Measurements from ENCODE around the gene ZNF664.
A peak's percentile ranks its signal among the peaks of the same experiment; 100 is the strongest.

The ZNF664 gene

DNA sequence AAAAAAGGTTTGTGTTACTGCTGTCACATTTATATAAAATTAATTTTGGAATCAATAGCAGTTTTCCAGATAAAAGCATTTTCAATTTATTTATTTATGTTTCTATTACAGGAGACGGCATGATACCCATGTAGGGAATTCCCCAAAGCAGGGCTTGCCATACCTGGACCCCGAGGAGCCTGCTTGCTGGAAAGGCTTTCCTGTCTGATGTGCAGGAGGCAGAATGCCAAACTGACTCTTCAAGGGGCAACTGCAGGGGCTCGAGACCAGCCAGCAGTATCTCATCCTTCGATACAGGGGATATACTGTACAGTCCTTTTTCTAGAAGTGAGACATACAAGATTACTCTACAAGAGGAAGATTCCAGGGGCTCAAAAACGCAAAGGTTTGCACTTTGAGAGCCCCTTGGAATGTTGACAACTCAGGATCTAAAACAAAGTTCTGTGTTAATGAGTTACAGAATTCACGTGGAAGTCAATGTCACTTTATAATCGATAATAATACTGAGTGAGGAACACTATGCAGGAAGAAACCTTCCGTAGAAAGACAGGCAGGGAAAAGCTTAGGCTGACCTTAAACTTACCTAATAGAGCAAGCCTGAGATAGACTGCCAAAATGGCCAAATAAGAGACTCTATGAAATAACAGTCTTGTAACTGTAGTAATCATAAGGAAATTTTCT, 38.6 kb downstream of the ZNF664 start:
- no peak for DNase-seq

DNA sequence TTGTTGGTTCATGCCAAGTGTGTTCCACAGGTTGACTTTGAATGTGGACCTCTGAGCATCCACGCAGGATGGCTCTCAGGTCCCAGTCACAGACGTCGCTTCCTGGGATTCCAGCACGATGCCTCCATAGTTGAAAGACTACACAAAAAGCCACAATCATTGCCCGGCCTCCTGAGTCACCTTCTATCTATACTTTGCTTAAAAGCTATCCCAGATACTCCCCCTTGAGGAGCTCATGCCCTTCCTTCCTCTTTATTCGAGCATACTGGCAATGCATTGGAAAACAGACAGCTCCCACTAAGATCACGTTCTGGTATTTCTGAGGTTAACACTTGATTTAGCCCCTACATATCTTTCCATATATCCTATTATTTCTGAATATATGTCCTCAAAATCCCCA, 40.1 kb downstream of the ZNF664 start:
- DNase-seq = no peak

DNA sequence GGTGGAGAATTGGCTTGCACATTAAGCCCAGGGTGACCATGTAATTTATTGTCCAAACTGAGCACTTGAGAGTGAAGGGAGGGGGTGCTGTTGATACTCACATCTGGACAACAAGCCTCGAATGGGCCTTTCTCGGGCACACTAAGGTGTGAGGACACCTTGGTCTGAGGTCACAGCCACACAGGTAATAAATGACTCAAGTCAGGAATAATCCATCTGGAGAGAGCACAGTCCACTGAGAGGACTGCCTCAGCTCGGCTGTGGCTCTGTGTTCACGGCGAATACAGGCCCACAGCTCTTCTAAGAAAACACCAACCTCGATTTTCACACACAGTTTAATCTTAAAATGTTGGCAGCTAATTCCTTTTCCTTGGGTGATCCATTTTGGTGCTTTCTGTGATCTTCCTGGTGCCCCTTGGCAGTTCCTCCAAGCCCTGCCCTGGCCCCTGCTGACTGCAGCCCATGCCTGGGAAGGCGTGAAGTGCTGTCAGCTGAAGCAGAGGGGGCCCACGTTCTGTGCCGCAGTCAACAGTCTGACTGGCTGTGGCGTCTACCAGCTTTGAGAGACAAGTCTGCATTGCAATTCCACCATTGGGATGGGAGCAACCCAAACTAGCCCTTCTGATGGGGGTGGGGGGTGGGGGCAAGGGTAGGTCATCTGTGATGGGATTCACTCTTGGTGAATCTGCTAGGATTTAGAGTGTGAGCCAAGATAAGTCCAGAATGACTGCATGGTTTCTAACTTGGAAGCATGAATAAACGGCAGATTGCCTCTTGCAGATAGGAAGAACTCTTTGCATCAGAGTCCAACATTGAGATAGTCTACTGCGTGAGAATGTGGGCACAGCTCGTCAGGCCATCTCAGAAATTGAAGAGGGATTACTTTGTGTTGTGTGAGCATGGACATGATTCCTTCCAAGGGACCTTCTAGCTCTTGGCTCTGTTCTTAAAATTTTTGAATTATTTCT, 42.8 kb downstream of the ZNF664 start:
- DNase-seq = no peak

DNA sequence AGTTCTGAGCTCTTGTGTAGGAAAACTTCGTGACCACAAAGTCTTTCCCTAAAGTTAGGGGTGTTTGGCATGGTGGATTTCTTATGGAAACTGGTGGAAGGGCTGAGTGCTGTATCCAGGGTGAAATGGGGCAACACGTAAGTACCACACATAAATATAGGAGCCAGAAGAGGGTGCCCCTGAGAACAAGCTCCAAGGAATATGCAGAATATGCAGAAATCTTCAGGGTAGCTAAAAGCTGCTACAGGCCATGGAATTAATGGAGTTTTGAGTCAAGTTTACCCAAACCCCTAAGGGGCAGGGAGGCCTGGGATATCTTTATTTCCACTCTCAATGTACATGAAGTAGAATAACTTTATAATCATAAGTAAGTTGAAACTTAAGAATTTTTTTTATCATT, 44.0 kb downstream of the ZNF664 start:
- DNase-seq = no peak

DNA sequence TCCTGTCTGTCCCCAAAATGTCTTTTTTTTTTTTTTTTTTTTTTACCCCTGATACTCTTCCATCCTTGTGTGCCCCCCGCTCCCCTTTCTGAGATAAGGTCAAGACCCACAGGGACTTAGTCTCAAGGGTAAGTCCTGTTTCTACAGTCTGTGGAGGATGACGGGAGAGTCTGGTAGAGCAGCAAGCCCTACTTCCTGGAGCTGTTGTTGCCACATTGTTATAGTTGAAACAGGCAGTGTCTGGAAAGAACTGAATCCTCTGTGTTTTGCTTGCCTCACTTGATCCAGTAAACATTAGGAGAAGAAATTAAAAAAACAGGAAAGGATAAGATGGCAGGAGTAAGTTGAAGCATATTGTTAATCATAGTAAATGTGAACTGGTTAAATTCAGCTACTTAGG, 45.5 kb downstream of the ZNF664 start:
- DNase-seq = no peak

DNA sequence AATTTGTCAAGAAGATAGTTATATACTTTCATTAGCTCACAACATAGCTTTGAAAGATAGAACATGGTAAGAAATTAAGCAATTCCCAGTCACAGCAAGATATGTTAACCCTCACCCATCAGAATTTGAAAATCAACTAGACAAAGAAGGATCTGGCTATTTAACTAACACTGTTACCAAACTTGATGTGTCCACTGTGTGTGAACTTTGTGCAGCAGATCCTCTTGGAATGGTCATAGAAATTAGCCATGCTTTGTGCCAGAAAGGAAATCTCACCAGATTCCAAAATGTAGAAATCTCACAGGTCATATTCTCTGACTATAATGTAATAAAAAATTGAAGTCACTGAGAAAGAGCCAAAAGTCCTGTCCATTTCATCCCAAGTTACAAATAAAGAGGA, 46.1 kb downstream of the ZNF664 start:
- no peak for DNase-seq

DNA sequence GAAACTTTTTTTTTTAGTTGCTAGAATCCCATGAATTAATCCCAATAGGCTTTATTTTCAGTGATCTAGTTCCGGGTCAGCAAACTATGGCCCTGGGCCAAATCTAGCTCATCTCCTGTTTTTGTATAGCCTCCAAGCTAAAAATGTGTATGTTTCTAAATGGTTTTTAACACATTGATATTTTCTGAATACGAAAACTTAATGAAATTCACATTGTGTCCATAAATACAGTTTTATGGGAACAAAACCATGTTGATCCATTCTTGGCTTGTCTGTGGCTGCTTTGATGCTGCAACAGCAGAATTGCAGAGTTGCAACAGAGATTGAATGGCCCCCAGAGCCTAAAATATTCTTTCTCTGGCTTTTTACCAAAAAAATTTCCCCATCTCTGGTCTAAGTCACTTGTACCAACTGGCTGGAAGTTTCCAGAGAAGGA, 47.5 kb downstream of the ZNF664 start:
- no peak for DNase-seq

DNA sequence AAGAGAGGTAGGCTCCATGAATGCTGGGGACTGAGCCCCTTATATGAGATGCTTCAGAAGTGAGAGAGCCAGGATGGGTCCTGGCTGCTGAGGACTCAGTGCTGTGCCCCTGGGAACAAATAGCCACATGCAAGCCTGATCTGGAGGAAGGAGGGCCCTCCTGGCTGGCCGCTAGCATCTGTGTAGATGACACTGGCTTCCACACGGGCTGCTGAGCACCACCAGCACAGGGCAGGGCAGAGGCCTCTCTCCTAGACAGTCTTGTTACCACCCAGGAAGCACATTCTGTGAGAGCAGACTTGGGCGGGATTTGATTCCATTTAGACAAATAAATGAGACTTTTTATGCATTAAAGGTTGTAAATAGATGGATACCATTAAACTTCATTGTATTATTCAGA, 48.0 kb downstream of the ZNF664 start:
- no peak for DNase-seq

DNA sequence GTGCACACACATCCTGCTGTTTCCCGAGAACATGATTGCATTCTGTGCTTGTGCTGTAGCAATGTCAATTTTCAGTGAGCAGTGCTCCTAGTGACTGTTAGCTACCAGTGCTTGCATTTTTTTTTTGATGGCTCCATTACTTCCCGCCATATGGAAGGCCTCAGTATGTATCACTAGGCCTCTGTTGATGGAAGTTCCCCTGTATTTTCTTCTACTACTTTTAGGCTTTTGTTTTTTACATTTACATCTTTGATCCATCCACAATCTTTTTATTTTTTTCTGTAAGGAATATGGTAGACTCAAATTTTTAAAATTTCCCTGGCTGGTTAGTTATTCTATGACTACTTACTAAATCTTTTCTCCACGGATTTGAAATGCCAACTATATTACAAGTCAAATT, 49.1 kb downstream of the ZNF664 start:
- DNase-seq = no peak

DNA sequence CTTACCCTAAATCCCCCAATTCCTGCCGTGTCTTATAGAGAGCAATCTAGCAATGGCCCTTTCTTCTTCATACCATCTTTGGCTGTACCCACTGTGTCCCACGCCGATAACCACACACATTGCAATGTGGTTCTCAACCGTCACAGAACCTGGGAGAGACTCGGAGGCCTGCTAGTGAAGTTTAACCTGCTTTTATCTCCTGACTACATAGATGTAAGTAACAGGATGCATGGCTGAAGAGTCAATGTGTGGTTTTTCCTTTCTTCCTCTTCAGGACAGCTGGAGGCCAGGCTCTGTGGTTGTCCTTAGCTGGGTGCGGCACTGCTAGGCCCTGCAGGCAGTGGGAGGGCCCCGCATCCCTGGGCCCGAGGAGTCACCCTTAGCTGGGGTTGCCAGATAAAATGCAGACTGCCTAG, 51.3 kb downstream of the ZNF664 start:
- DNase-seq = no peak

DNA sequence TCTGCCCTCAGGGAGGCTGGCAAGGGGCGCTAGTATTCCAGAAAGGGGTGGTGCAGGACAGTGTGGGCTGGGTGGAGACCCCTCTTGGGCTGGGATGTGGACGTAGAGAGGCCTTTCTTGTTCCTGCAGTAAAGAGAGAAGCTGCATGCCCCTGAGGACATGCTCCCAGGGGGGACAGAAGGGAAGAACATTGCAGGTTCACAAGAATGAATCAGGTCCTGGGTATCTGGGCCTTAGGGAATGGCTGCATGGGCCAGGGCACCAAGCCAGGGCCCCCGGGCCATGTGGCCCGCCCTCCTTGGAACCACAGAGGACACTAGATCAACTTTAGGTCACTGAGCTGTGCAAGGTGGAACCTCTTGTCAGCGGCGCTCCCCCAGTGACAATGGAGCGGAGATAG, 51.8 kb downstream of the ZNF664 start:
- no peak for DNase-seq

DNA sequence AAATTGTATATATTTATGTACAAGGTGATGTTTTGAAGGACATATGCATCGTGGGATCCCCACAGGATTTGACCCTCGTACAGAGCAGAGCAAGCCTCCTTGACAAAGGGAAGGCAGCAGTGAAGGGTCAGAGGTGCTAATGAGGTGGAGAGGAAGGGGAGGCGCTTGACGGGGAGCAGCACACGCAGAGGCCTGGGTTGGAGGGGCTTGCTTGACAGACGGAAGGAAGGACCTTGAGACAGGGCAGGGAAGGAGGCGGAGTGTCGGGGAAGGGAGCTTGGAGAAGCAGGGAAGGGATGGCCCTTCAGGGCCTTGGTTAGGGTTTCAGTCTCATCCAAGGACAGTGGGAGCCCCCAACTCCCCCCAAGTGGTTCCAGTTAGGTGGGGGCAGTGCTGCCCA, 52.6 kb downstream of the ZNF664 start:
- no peak for DNase-seq

DNA sequence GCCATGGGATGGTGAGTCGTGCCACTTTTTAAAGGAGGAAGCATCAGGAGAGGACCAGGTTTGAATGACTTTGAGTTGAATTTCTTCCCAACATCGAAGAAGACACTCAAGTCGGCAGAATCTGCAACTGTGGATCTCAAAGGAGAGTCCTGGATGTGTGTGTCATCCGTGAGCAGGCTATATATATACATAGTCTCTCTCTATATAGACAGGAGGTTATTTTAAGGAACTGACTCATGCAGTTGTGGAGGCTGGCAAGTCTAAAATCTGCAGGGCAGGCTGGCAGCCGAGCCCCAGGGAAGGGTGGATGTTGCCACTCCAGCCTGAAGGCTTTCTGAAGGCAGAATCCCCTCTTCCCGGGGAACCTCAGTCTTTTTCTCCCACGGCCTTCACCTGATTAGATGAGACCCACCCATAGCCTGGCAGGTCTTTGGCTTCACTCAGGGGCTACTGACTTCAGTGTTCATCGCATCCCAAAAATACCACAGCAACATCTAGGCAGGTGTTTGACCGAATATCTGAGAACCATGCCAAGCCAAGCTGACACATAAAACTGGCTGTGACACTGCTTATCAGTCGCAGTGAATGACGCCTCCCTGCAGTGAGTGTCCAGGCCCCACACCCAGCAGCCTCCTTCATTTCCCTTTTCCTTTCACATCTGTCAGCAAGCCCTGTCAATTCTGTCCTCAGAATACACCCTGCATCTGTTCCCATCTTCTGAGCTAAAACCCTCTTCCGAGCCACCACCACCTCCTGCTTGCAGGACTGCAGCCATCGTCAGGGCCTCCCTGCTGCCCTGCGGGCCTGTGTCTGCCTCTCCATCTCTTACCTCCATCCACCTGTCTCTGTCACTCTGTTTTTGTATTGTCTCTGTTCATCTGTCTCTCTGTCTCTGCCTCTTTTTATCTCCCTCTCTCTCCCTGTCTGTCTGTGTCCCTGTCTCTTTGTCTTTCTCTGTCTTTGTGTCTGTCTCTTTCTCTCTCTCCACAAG, 54.0 kb downstream of the ZNF664 start:
- no peak for DNase-seq

DNA sequence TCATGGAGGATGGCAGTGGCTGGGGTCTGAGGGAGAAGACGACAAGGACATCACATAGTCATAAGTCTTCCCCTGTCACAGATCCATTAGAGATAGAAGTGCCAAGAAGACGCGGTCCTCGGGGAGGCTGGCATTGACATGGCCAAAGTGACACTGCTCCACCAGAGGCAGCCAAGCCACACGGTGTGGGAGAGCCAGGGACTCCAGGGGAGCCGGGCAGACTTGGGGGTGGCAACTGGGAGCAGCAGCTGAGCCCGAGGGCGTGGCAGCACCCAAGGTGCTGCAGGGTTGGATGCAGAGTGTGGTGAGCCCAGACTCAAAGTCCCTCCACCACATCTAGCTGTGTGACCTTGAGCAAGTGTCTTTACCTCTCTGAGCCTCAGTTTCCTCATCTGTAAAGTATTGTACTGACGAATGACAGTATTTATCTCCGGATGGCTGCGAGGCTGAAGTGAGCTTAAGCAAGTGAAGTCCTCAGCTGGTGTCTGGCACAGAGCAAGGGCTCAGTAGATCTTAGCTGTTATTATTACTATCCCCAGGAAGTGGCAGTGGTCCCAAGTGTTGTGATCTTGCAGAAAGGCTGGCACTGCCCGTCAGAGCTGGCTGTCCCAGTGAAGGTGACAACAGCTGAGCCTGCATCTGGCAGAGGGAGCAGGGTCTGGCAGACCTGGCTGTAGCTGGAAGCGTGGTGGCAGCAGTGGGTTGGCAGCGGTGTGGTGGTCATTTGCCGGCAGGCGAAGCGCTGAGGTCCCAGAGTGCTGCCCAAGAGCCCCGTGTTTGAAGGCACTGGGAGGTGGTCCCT, 54.9 kb downstream of the ZNF664 start:
- no peak for DNase-seq

DNA sequence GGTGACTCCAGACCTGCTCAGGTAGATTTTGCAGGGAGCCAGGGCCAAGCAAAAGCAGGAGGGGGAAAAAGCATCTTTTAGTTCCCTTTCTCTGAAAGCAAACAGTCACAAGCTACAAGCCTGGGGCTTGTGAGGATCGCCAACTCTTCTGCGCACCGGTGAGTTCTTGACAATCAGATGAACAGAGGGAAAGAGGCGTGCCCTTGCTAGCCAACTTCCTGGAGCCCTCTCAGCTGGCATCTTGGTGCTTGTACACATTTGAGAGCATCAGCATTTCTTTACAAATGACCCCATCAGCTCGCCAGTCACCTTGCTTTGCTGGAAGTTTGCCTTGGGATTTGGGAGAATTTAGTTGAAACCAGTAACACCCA, 55.5 kb downstream of the ZNF664 start:
- no peak for DNase-seq

DNA sequence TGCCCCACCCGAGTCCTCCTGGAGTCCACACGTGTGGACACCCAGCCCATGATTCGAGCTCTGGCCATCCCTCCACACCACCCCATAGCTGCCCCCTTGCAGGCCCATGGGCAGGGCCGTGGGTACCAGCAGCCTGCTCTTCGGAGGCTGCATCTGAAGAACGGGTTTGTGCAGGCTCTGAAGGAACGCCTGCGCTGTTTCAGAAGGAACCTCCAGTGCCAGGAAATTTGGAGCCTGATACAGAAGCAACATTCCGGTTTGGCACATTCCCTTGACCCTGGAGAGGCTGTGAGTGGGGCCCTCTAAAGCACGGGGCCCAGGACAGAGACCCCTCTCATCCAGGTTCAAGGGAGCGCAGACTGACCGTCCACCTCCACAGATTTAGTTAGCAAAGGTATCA, 57.0 kb downstream of the ZNF664 start:
- DNase-seq = no peak

DNA sequence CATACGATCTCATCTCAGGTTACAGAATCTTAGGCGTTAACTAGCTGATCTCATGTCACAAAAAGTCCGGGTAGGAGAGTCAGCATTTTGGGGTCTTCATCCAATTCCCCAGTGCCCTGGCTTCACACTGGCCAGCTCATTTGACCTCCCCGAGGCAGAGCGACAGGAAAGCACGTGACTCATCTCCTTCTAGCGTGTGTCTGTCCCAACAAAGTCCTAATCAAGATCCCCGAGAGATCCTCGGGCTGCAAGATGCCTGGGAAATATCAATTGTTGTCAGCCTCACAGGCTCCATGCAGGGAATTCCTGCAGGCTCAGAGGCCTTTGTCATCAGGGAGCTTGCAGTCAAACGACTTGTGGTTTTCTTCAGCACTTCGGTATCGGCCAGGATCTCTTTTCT, 57.5 kb downstream of the ZNF664 start:
- DNase-seq = no peak

DNA sequence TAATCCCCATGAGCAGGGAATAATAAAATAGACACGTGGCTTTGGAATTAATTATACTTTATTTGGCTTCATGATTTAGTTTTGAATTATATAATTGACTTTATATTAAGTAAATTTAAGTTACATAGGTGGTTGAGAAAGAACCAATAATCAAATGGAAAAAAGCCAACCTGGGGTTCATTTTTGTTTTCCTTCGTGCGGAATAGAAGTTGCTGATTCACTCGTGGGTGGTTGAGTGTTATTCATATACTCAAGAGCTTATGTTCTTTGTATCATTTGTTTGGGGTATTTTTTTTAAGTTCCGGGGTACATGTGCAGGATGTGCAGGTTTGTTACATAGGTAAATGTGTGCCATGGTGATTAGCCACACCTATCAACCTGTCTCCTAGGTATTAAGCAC, 58.0 kb downstream of the ZNF664 start:
- no peak for DNase-seq

DNA sequence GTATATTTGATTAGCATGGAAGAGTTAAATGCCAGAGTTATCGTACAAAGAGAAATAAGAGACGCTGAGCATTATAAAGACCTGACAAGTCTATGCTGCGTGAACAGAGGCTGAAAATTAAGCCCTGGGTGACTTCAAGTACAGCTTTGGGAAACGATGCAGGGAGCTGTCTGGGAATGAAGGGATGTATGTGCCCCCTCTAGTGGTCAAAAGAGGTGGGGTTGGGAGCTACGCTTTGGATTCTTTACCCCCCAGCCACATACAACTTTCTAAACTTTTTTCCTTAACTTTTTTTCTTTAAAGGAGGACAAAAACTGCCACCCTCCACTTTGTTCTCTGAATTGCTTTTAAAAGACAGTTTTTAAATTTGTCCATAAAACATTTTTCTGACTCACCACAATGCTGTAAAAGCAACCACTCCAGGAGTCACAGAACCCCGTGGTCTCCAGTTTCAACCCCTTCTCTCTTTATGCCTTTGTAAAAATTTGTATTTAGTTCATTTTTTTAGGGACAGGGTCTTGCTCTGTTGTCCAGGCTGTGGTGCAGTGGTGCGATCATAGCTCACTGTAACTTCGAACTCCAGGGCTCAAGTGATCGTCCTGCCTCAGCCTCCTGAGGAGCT, 59.4 kb downstream of the ZNF664 start:
- DNase-seq = peak; percentile 51

DNA sequence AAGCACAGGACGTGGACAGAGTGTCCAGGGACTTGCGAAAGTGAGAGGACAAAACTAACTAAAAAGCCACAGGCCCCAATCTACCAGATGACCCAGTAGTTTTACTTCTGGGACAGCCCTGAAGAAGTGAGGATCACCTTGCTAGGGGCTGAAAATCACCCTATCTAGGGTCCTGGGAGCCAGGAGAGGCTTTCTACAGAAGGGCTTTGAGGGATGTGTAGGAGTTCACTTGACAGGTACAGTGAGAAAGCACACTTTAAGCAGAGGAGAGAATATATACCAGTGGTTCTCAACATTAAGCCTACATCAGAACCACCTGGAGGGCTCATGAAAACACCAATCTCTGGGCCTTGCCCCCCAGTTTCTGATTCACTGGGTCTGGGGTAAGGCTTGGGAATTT, 60.8 kb downstream of the ZNF664 start:
- no peak for DNase-seq

DNA sequence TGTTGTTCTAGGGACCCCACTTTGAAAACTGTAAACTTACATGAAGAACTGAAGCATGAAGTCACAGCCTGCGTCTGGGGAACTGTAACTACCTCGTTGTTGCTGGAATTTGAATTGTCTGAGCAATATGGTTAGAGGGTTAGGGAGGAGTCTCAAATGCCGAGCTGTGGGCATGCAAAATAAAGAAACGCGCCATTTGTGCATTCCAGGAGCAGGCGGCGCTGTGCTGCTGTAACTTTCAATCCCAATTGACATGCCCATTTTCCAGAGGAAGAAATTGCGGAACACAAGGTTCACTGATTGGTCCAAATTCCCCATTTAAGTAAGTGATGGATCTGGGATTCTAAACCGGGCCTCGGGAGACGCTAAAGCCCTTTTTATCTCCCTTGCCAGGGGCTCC, 61.3 kb downstream of the ZNF664 start:
- DNase-seq = no peak

DNA sequence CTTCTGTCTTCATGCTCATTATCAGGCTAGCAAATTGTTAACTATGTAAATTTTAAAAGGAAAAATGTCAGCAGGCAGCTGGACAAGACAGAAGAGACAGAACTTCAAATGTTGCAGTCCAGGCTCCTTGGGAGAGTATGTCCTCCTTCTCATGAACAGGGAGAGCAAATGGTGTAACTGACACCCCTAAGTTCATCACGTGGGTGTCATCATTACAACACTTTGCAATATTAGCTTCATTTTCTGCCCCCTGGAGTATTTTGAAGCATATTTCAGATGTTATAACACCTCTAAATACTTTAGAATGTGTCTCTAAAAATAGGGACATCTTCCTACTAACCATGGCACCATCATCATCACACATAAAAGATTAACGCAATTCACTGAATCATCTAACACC, 62.1 kb downstream of the ZNF664 start:
- no peak for DNase-seq
